ENCODE data around the gene PAX5. TPM values are rescaled to one million over a fixed set of nuclear protein-coding genes. Genes with fewer than 3 reads are reported as not detected.

PAX5 gene
- total RNA-seq, 3 donors from 2014 or later = 0.59 TPM; not detected in 2

DNA sequence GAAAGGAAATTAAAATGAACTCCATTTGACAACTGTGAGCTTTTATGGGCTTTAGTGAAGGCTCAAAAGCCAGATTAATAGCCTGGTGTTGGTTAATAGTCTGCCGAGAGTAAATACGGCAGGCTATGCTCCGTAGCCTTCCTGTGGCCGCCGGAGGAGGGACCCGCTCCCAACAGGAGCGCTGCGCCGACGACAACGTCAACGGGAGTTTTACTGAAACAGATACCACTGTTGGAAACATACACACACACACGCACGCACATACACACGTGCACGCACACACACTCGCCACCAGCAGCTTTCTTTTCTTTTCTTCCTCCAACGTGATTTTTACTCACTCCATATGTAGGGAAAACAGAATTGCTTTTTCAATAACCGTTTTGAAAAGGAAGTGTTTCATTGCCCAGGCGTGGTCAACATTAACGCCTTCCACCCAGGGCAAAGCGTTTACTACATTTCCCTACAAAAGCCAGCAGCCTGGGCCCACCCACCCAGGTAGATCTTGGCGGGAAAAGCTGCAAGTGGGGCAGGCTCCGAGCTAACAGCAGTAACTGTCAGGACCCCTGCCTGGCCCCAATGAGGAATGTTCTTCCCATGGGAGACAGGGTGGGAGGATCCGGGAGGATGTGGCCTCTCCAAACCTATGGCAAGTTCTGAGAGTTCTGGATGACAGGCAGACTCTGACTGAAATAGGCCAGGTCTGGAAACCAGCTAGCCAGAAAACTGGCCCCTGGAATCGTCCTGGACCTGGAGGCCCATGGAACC is 72.3 kb downstream of the PAX5 start:
- TF ChIP-seq POLR2A (IDR thresholded peaks at IDR 0.05) (no peak), POLR2AphosphoS5 (IDR thresholded peaks at IDR 0.05) (no peak)
- TF ChIP-seq, protein P1, sequence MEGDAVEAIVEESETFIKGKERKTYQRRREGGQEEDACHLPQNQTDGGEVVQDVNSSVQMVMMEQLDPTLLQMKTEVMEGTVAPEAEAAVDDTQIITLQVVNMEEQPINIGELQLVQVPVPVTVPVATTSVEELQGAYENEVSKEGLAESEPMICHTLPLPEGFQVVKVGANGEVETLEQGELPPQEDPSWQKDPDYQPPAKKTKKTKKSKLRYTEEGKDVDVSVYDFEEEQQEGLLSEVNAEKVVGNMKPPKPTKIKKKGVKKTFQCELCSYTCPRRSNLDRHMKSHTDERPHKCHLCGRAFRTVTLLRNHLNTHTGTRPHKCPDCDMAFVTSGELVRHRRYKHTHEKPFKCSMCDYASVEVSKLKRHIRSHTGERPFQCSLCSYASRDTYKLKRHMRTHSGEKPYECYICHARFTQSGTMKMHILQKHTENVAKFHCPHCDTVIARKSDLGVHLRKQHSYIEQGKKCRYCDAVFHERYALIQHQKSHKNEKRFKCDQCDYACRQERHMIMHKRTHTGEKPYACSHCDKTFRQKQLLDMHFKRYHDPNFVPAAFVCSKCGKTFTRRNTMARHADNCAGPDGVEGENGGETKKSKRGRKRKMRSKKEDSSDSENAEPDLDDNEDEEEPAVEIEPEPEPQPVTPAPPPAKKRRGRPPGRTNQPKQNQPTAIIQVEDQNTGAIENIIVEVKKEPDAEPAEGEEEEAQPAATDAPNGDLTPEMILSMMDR (IDR thresholded peaks at IDR 0.05) = no peak
- H3K27ac ChIP-seq = no peak overlapping the region
- intact Hi-C loops (cut with DNase I; ENCODE audit: low total_unique reads) = no loop called here
- H3K27me3 ChIP-seq = peaks cover 0 to 17% of the 10 kb centered on the region in 2 donors
- no peak for DNase-seq (ENCODE audit: low spot score in 2 of 2)
- no peaks in the 10 kb centered on the region for H3K4me1 ChIP-seq
- no peaks in the 10 kb centered on the region for H3K36me3 ChIP-seq
- peak overlapping the region in 2 of 3 donors; percentile 21 to 47 for H3K4me3 ChIP-seq
- no peaks in the 10 kb centered on the region for H3K9me3 ChIP-seq

DNA sequence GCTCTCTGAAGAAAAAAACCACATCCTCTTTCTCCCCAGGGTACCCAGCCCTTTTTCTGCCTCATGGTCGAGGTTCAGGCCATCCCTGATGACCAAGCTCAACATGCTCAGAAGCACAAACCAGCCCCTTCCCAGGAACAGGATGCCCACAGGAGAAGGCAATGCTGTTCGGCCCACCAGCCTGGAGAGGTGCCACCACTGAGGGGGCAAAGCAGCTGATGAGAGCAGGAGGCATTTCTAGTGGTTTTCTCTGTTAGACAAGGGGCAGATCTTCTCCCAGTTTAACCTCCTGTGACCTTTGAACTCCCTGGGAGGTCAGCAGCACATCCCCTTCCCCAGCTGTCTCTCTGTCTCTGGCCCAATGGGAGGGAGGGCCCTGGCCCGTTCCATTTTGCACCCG is 73.0 kb downstream of the PAX5 start:
- peaks cover 0 to 20% of the 10 kb centered on the region in 2 donors for H3K27me3 ChIP-seq

DNA sequence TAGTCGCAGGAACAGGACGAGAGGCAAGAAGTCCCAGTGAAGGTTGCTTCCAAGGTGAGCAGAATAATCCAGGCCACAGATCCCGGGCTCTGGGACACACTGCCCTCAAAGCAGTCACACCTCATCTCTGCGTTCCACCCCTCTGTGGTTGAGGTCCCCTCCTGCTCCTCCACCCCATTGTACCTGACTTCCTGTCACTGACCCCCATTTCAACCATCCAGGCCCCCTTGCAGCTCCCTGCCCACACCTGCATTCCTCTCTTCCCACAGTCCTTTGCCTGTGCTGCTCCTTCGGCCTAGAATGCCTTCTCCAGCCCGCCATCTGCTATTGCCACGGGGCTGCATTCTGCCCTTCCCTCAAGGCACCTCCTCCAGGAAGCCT is 73.5 kb downstream of the PAX5 start:
- no peak overlapping the region for H3K27ac ChIP-seq
- no peak for TF ChIP-seq POLR2A (IDR thresholded peaks at IDR 0.05)
- TF ChIP-seq POLR2AphosphoS5 (IDR thresholded peaks at IDR 0.05) = no peak
- TF ChIP-seq, protein P1 (IDR thresholded peaks at IDR 0.05) = no peak
- no peaks in the 10 kb centered on the region for H3K4me1 ChIP-seq
- H3K9me3 ChIP-seq = no peaks in the 10 kb centered on the region
- no peaks in the 10 kb centered on the region for H3K36me3 ChIP-seq
- intact Hi-C loops (cut with DNase I; ENCODE audit: low total_unique reads) = no loop called here
- no peak overlapping the region for H3K4me3 ChIP-seq
- DNase-seq (ENCODE audit: low spot score in 2 of 2) = no peak
- H3K27me3 ChIP-seq = peaks cover 0 to 20% of the 10 kb centered on the region in 2 donors

More for the DNA sequence above, 73.0 kb downstream of the PAX5 start:
- Histone ChIP-seq H3K27ac (no peak overlapping the region), H3K9me3 (no peaks in the 10 kb centered on the region), H3K36me3 (no peaks in the 10 kb centered on the region), H3K4me3 (no peak overlapping the region), H3K4me1 (no peaks in the 10 kb centered on the region)
- TF ChIP-seq, protein P1 (IDR thresholded peaks at IDR 0.05) = no peak
- TF ChIP-seq POLR2A (IDR thresholded peaks at IDR 0.05) = no peak
- TF ChIP-seq POLR2AphosphoS5 (IDR thresholded peaks at IDR 0.05) = no peak
- intact Hi-C loops (cut with DNase I; ENCODE audit: low total_unique reads) = no loop called here
- no peak for DNase-seq (ENCODE audit: low spot score in 2 of 2)

DNA sequence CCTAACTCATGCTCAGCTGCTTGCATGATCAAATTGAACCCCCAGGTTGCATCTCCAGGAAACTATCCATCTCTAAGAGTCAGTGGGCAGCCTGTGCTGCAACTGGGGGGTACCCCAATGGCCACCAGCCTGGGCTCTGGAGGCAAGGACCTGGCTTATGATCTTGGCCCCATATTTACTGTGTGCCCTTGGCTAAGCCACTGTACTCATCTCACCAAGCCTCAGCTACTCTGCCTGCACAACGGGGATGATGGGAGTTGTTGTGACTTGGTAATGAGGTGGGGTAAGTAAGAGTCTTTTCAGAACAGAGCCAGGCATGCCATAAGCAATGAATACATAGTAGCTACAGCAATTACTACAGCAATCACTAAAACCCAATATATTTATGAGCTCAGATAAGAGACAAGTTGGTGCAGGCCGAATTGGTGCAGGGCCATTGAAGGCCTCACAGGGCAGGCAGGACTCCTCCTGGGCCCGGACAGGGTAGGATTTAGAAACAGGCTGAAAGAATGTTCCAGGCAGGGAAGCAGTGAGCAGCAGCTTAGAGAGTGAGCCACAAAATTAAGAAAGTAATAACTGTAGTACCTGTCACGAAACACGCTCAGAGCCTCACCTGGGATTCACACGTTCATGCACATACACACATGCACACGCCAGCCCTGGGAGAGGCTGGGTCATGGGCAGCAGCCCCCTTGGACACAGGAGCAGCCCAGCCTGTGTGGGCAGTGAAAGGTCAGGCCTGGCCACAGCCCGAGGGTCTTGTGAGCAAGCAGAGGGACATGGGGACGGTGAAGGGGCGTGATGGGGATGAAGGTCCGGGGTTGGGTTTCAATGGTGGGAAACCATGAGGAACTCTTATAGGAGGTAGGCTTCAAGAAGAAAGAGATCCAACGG is 74.1 kb downstream of the PAX5 start:
- peaks cover 0 to 20% of the 10 kb centered on the region in 2 donors for H3K27me3 ChIP-seq
- H3K36me3 ChIP-seq = no peaks in the 10 kb centered on the region
- no peaks in the 10 kb centered on the region for H3K9me3 ChIP-seq
- H3K27ac ChIP-seq = no peak overlapping the region
- DNase-seq (ENCODE audit: low spot score in 2 of 2) = no peak
- intact Hi-C loops (cut with DNase I; ENCODE audit: low total_unique reads) = no loop called here
- no peak overlapping the region for H3K4me3 ChIP-seq
- no peaks in the 10 kb centered on the region for H3K4me1 ChIP-seq
- no peak for TF ChIP-seq POLR2AphosphoS5 (IDR thresholded peaks at IDR 0.05)

DNA sequence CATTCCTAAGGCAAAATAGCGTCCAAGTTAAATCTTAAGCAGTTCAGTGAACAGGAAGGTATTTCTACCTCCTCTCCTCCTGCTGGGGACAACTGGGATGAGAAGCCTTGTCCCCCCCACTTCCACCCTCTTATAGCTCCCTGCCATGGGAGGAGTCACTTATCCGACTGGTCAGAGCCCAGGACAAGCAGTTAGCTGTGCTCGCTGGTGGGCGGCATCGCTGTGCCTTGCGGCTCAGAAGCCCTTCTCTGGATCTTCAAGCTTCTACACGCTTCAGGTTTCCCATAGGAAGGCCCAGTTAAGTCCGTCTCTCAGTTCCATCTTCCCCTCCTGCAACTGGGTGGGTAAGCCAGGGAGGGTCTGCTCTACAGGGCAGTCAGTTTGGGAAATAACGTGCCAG is 77.2 kb downstream of the PAX5 start:
- Histone ChIP-seq H3K27ac (no peak overlapping the region), H3K4me1 (no peaks in the 10 kb centered on the region), H3K4me3 (no peak overlapping the region), H3K9me3 (no peaks in the 10 kb centered on the region), H3K36me3 (no peaks in the 10 kb centered on the region), H3K27me3 (peaks cover 0 to 20% of the 10 kb centered on the region in 2 donors)
- TF ChIP-seq, protein P1 (IDR thresholded peaks at IDR 0.05) = no peak
- TF ChIP-seq POLR2AphosphoS5 (IDR thresholded peaks at IDR 0.05) (no peak), POLR2A (IDR thresholded peaks at IDR 0.05) (no peak)
- DNase-seq (ENCODE audit: low spot score in 2 of 2) = no peak
- intact Hi-C loops (cut with DNase I; ENCODE audit: low total_unique reads) = no loop called here

All from breast epithelium (tissue), 4 donors.